Amygdala (tissue), 56 donors: ENCODE data around the gene ATP2B1.

Experiments used
- DNase-seq, 56 donors: peaks; one replicate each; lab custom pipeline; 2025; lab: John Stamatoyannopoulos, UW

Gene ATP2B1

GRCh38 chr12:89618113-89618862, 90.3 kb downstream of the ATP2B1 start:
- DNase-seq, result no peak

- no peak for DNase-seq
Observed at GRCh38 chr12:89610366-89610765, 98.3 kb downstream of the ATP2B1 start.

- DNase-seq, result peak in 2 of 56 donors; percentile 2 to 3
Observed at GRCh38 chr12:89603678-89604077, 105.0 kb downstream of the ATP2B1 start.

- no peak for DNase-seq
Observed at GRCh38 chr12:89597770-89598169, 110.9 kb downstream of the ATP2B1 start.

- no peak for DNase-seq
Observed at GRCh38 chr12:89597210-89597609, 111.4 kb downstream of the ATP2B1 start.

- no peak for DNase-seq
Observed at GRCh38 chr12:89593873-89594272, 114.8 kb downstream of the ATP2B1 start.

GRCh38 chr12:89593233-89593632, 115.4 kb downstream of the ATP2B1 start:
- DNase-seq, result no peak

GRCh38 chr12:89589753-89590152, 118.9 kb downstream of the ATP2B1 start:
- no peak for DNase-seq

GRCh38 chr12:89578499-89578898, 130.1 kb downstream of the ATP2B1 start:
- DNase-seq, result no peak

- no peak for DNase-seq
Observed at GRCh38 chr12:89576572-89577220, 131.9 kb downstream of the ATP2B1 start.

GRCh38 chr12:89575374-89575773, 133.3 kb downstream of the ATP2B1 start:
- DNase-seq, result no peak

- no peak for DNase-seq
Observed at GRCh38 chr12:89574736-89575208, 133.9 kb downstream of the ATP2B1 start.

GRCh38 chr12:89573051-89573810, 135.4 kb downstream of the ATP2B1 start:
- peak in 6 of 56 donors; percentile 0 to 32 (median 12) for DNase-seq

- DNase-seq, result no peak
Observed at GRCh38 chr12:89571491-89572195, 137.0 kb downstream of the ATP2B1 start.

GRCh38 chr12:89568484-89568883, 140.2 kb downstream of the ATP2B1 start:
- DNase-seq, result no peak

GRCh38 chr12:89567691-89568239, 140.9 kb downstream of the ATP2B1 start:
- no peak for DNase-seq

- DNase-seq, result peak in 1 of 56 donors; percentile 11
Observed at GRCh38 chr12:89566615-89567014, 142.0 kb downstream of the ATP2B1 start.

- DNase-seq, result no peak
Observed at GRCh38 chr12:89565002-89565401, 143.6 kb downstream of the ATP2B1 start.

GRCh38 chr12:89559753-89560152, 148.9 kb downstream of the ATP2B1 start:
- DNase-seq, result no peak

GRCh38 chr12:89556976-89557375, 151.7 kb downstream of the ATP2B1 start:
- no peak for DNase-seq
